NCI-H748 treated with DMSO at 0.1 percent for 48 hours (cell line): ENCODE measurements around the gene CAMK1.

Experiments used
- DNase-seq: peaks from one replicate; lab custom pipeline; 2025; lab: John Stamatoyannopoulos, UW

CAMK1 gene

GRCh38 chr3:9769426-9770275 lies at the start of gene CAMK1:
CAMK1 (minus strand) TSS chr3:9769947; CDS start chr3:9767749, 2,198 bp downstream.
- no peak for DNase-seq

- DNase-seq, result no peak
Measured at GRCh38 chr3:9818666-9819335, 49.1 kb upstream of the CAMK1 start.

DNA sequence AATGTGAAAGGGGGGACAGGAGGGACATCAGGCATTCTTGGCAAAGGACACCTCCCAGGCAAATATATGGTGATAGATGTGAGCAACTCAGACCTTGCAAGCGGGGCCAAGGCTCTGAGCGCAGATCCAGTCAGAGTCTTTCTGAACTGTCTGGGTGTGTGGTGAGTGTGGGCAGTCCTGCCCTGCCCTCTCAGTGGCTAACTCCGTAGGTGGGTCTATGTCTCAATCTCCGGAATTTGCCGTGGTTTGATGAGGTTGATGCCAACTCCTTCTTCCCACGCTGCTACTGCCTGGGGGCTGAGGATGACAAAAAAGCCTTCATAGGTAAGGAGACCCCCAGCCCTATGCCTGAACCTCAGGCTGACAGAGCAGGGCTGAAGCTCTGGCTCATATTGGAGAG lies 47.7 kb upstream of the CAMK1 start:
- no peak for DNase-seq

- no peak for DNase-seq
Measured at GRCh38 chr3:9815986-9816385, 46.2 kb upstream of the CAMK1 start.

GRCh38 chr3:9812870-9813483 lies 43.2 kb upstream of the CAMK1 start:
- no peak for DNase-seq

DNA sequence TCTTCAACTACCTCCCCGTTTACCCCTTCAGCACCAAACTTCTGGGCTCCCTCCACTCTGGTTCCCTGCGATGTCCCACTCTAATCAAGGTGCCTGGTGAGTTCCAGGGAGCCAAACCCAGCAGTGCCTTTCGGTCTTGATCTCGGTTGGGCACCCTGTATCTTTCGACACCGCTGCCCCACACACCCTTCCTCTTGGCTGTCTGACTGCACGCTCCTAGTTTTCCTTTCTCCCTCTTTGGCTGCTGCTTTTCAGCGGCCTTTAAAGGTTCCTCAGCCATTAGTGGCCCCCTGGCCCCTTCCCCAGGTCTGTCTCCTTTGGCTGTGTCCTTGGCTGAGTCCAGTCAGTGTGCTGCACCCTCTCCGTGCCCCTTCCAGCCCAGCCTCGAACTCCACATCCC lies 41.1 kb upstream of the CAMK1 start:
- DNase-seq, result no peak

GRCh38 chr3:9810433-9810770 lies 40.7 kb upstream of the CAMK1 start:
- no peak for DNase-seq

DNA sequence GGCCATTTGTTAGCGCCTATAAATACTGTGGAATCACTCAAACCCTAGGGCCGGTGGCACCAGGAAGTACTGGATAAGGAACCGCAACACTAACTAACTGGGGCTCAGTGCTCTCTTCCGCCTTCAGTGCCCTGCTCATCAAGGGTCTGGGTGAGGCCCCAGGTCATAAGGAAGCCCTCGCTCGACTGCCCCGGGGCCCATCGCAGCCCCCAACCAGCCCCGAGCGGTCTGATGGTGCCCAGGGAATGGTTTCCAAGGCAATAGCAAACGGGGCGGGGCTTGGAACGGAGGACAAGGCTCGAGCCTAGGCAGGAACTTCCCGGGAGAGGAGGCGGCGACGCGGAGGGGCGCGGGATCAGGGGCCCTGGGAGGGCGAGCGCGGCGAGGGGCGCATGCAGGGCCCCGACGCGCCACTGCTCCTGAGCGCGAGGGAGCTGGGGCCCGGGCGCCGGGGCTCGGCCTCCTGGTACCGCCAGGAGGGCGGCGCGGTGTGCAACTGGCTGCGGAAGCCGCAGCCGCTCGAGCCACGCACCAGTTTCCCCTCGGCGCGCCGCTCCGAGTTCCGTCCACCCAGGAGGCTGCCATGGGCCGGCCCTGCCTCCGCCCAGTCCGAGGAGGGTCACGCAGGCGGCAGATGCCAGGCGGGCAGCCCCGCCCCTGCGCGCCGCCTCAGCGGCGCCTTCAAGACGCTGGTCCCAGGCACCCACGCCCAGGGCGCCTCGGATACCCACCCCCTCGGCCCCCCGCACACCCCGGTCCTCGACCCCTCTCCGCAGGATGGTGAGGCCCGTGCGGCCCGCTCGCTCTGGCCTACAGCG lies 40.1 kb upstream of the CAMK1 start, which contains the start of gene TTLL3:
TTLL3 (plus strand) TSS at position 648 of the 818 bp plus-strand sequence. CDS start 400 bp downstream, outside the sequence.
- peak; percentile 7 for DNase-seq

DNA sequence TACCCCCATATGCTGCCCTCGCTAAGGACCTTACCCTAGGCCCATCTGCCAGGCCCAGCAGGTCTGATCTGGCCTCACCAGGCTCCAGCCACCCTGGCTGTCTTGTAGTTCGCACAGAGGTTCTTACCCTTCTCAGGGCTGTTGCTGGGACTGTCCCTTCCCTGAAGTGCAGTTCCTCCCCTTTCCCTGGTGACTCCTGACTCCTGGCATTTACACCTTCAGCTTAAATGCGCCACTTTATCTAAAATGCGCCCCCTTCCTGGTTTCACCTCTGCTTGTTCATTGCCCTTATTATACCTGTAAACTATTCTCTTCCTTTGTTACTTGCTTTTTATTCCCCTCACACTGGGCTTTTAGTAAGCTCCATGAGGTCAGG lies 39.5 kb upstream of the CAMK1 start:
- DNase-seq, result no peak

GRCh38 chr3:9808345-9809037 lies 38.7 kb upstream of the CAMK1 start:
- DNase-seq, result no peak

DNA sequence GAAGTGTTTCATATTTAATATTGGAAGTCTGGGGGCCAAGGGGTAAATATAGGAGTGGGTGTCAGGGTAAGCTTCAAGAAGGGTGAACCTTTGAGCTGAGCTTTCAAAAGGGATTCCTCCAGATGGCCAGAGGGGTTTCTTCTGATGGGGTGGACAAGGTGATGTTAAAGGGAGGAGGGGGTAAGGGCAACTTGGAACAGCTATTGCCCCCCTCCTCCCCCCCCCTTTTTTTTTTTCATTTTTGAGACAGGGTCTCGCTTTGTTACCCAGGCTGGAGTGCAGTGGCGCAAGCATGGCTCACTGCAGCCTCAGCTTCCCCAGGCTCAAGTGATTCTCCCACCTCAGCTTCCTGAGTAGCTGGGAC lies 38.2 kb upstream of the CAMK1 start:
- DNase-seq, result no peak

GRCh38 chr3:9806688-9807589 lies 37.2 kb upstream of the CAMK1 start:
- no peak for DNase-seq

DNA sequence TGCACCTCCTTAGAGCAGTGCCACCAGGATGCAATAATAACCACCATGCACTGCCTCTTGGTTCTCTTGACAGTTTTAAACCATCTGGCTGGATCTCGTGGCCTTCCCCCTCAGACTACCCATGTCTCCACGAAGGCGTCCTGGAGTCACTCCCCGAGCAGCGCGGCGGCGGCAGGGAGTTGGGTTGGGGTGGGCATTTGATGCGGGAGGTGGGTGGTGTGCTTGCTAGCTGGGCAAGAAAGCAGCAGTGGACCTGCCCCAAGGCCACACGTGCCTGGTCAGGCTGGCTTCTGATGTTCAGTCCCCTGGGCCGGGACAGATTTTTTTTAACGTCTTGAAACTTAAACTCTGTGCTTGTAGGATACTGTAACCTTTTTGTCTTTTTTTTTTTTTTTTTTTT lies 36.4 kb upstream of the CAMK1 start:
- no peak for DNase-seq

DNA sequence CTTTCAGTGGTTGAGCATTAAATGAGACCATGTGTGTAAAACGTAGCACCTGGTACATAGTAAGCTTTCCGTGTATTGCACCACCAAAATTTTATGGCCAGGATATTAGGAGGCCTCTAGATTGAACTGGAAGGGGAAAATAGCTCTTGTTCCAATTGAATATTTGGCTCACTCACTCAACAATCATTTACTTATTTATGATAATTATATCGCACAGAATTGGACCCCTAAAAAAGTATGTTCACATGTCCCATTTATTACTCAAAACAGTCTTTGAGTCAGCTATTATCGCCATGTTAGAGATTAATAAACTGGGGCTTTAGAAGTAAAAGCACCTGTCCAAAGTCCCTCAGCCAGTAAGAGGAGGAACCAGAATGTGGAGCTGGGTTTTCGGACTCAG lies 35.2 kb upstream of the CAMK1 start:
- DNase-seq, result no peak

- no peak for DNase-seq
Measured at GRCh38 chr3:9803494-9803893, 33.7 kb upstream of the CAMK1 start.

DNA sequence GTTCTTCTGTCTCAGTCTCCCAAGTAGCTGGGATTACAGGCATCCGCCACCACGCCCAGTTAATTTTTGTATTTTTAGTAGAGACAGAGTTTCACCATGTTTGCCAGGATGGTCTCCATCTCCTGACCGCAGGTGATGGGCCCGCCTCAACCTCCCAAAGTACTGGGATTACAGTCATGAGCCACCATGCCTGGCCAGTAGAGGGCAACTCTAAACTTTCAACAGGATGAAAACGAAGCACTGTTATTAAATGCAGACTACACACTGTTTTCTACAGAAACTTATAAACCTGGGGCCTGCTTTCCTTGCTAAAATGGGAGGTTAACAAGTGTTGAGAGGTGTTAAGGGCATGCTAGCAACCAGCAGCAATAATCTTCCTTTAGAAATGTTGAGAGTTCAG lies 30.8 kb upstream of the CAMK1 start:
- DNase-seq, result no peak

GRCh38 chr3:9797196-9797945 lies 27.6 kb upstream of the CAMK1 start:
- no peak for DNase-seq

- no peak for DNase-seq
Measured at GRCh38 chr3:9795207-9795606, 25.5 kb upstream of the CAMK1 start.

DNA sequence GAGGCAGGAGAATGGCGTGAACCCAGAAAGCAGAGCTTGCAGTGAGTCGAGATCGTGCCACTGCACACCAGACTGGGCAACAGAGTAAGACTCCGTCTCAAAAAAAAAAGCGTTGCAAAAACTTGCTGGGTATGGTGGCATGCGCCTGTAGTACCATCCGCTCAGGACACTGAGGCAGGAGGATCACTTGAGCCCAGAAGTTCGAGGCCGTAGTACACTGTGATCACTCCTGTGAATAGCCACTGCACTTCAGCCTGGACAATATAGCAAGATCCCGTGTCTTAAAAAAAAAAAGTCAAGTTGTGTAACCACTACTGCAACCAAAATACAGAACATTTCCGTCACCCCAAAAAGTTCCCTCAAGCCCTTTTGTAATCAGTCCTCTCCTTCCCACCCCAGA lies 24.7 kb upstream of the CAMK1 start:
- DNase-seq, result no peak
